ENCODE data around the gene ITGA8. TPM values are rescaled to one million over a fixed set of nuclear protein-coding genes. Genes with fewer than 3 reads are reported as not detected.

Gene ITGA8
- polyA plus RNA-seq, 3 donors, result not detected

DNA sequence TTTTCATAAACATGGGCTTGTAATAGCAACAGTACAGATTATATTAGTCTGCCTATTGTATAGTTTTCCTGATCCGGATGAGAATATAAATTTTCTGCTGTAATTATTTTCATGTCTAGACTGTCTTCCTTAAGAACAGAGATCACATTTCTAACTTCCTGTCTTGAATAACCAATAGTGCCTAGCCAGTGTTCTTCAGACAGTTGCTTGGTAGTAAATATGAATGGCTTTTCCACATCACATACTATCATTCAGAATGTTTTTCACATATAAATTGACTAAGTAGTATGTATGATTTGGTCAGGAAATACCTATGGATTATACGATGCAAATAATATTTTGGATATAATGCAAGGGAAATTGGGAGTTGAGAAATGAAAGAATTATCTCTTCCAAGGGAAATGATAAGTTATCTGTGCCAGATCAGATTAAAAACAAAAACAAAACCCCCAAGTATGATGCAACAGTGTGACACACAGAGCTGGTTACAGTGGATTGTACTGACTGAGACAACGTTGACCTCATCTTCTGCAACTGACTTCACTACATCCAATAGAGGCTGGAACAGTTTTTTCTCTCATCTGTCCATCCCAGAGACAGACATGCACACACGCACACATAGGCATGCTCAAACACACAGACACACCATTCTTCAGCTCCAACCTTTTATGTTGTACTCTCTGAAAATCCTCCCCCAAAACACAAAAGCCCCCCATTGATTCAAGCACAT lies 16.4 kb downstream of the ITGA8 start:
- intact Hi-C loops (cut with micrococcal nuclease), result no loop called here
- no peaks in the 10 kb centered on the region for H3K4me1 ChIP-seq (ENCODE audit: control insufficient read depth in 1 of 2, insufficient read depth in 2 of 2, low read length in 2 of 2)
- no peak for DNase-seq
- no peak overlapping the region for H3K9ac ChIP-seq (ENCODE audit: insufficient read depth, low read length, poor library complexity, severe bottlenecking)
- Mint-ChIP-seq H3K36me3 (no peaks in the 10 kb centered on the region), H3K27me3 (ENCODE audit: low read depth in 3 of 3) (peaks cover 0 to 3% (median 3%) of the 10 kb centered on the region in 3 donors), H3K9me3 (peaks cover 0 to 3% (median 0%) of the 10 kb centered on the region in 7 donors), H3K4me3 (no peak overlapping the region), H3K4me1 (no peaks in the 10 kb centered on the region), H3K27ac (no peak overlapping the region)
- H3K4me2 ChIP-seq (replicated peaks; ENCODE audit: extremely low read depth, low read length, poor library complexity, severe bottlenecking), result no peak overlapping the region
- no peak overlapping the region for H3K4me3 ChIP-seq (replicated peaks in 1 of 3; ENCODE audit: low read depth in 2 of 3, low read length in 3 of 3)
- no peak overlapping the region for H3K27ac ChIP-seq (ENCODE audit: low read depth in 1 of 2, low read length in 2 of 2)
- no peaks in the 10 kb centered on the region for H4K20me1 ChIP-seq (ENCODE audit: insufficient read depth, low read length)
- no peaks in the 10 kb centered on the region for H3K9me3 ChIP-seq (replicated peaks in 1 of 2; ENCODE audit: control insufficient read depth in 1 of 2, insufficient read depth in 1 of 2, low read length in 2 of 2)
- no peak overlapping the region for H2AFZ ChIP-seq (ENCODE audit: insufficient read depth, low read depth, low read length, poor library complexity, severe bottlenecking)
- no peaks in the 10 kb centered on the region for H3K27me3 ChIP-seq (ENCODE audit: control insufficient read depth in 2 of 2, insufficient read depth in 2 of 2, low read length in 2 of 2)
- no peaks in the 10 kb centered on the region for H3K36me3 ChIP-seq (replicated peaks in 1 of 2; ENCODE audit: control insufficient read depth in 1 of 2, insufficient read depth in 2 of 2, low read length in 2 of 2)
- no peaks in the 10 kb centered on the region for H3K79me2 ChIP-seq (ENCODE audit: insufficient read depth, low read length)
- TF ChIP-seq, protein P1, sequence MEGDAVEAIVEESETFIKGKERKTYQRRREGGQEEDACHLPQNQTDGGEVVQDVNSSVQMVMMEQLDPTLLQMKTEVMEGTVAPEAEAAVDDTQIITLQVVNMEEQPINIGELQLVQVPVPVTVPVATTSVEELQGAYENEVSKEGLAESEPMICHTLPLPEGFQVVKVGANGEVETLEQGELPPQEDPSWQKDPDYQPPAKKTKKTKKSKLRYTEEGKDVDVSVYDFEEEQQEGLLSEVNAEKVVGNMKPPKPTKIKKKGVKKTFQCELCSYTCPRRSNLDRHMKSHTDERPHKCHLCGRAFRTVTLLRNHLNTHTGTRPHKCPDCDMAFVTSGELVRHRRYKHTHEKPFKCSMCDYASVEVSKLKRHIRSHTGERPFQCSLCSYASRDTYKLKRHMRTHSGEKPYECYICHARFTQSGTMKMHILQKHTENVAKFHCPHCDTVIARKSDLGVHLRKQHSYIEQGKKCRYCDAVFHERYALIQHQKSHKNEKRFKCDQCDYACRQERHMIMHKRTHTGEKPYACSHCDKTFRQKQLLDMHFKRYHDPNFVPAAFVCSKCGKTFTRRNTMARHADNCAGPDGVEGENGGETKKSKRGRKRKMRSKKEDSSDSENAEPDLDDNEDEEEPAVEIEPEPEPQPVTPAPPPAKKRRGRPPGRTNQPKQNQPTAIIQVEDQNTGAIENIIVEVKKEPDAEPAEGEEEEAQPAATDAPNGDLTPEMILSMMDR (IDR thresholded peaks at IDR 0.05), result no peak
- WGBS (ENCODE audit: insufficient coverage), result 91% methylated on average over 2 of the region's 4 CpGs

- intact Hi-C loops (cut with micrococcal nuclease), result no loop called here
- no peaks in the 10 kb centered on the region for H3K36me3 ChIP-seq (replicated peaks in 1 of 2; ENCODE audit: control insufficient read depth in 1 of 2, insufficient read depth in 2 of 2, low read length in 2 of 2)
- H3K4me1 ChIP-seq (ENCODE audit: control insufficient read depth in 1 of 2, insufficient read depth in 2 of 2, low read length in 2 of 2), result no peaks in the 10 kb centered on the region
- no peaks in the 10 kb centered on the region for H4K20me1 ChIP-seq (ENCODE audit: insufficient read depth, low read length)
- H3K9me3 ChIP-seq (replicated peaks in 1 of 2; ENCODE audit: control insufficient read depth in 1 of 2, insufficient read depth in 1 of 2, low read length in 2 of 2), result no peaks in the 10 kb centered on the region
- H3K27ac ChIP-seq (ENCODE audit: low read depth in 1 of 2, low read length in 2 of 2), result no peak overlapping the region
- Mint-ChIP-seq H3K27ac (no peak overlapping the region), H3K36me3 (no peaks in the 10 kb centered on the region), H3K27me3 (ENCODE audit: low read depth in 3 of 3) (peaks cover 1 to 10% (median 3%) of the 10 kb centered on the region in 3 donors), H3K4me1 (no peaks in the 10 kb centered on the region), H3K9me3 (peaks cover 0 to 3% (median 0%) of the 10 kb centered on the region in 7 donors), H3K4me3 (no peak overlapping the region)
- H3K4me3 ChIP-seq (replicated peaks in 1 of 3; ENCODE audit: low read depth in 2 of 3, low read length in 3 of 3), result no peak overlapping the region
- H3K79me2 ChIP-seq (ENCODE audit: insufficient read depth, low read length), result no peaks in the 10 kb centered on the region
- no peak overlapping the region for H3K4me2 ChIP-seq (replicated peaks; ENCODE audit: extremely low read depth, low read length, poor library complexity, severe bottlenecking)
- peaks cover 2 to 3% of the 10 kb centered on the region in 2 donors for H3K27me3 ChIP-seq (ENCODE audit: control insufficient read depth in 2 of 2, insufficient read depth in 2 of 2, low read length in 2 of 2)
- H2AFZ ChIP-seq (ENCODE audit: insufficient read depth, low read depth, low read length, poor library complexity, severe bottlenecking), result no peak overlapping the region
- TF ChIP-seq, protein P1 (IDR thresholded peaks at IDR 0.05), result no peak
- no peak overlapping the region for H3K9ac ChIP-seq (ENCODE audit: insufficient read depth, low read length, poor library complexity, severe bottlenecking)
- WGBS (ENCODE audit: insufficient coverage), result 96% methylated on average over 2 of the region's 4 CpGs
- no peak for DNase-seq
These were observed 19.5 kb downstream of the ITGA8 start for GRCh38 chr10:15700078-15700674.
